SJSA1 (cell line): ENCODE data around the gene RPS27A. TPM values are rescaled to one million over a fixed set of nuclear protein-coding genes. Genes with fewer than 3 reads are reported as not detected.
A peak's percentile ranks its signal among the peaks of the same experiment; 100 is the strongest.
"Not testable (repeated sequence)": the region's sequence is repeated elsewhere in the genome, so short reads cannot be mapped to it uniquely, and the experiment has no call there.

Experiments used
- DNase-seq, 2 experiments: peaks; one replicate each; pipeline ENCODE4 v3.0.0-alpha.2; 2015 to 2020; ENCODE audit warnings: low spot score in 2 of 2, low read depth in 1 of 2
- H3K27ac ChIP-seq: fragments of 250-450 bp; sonication (Bioruptor Pico); 2 replicates; pipeline ENCODE4 v1.5.1; 2020; ENCODE audit warnings: mild to moderate bottlenecking, moderate library complexity
- H3K27me3 ChIP-seq: fragments of 250-450 bp; sonication (Bioruptor Pico); replicated peaks from 2 replicates; pipeline ENCODE4 v1.5.1; 2020; ENCODE audit warnings: mild to moderate bottlenecking, moderate library complexity
- H3K36me3 ChIP-seq: fragments of 250-450 bp; sonication (Bioruptor Pico); 2 replicates; pipeline ENCODE4 v1.5.1; 2020; ENCODE audit warnings: mild to moderate bottlenecking
- H3K4me1 ChIP-seq: fragments of 250-450 bp; sonication (Bioruptor Pico); replicated peaks from 2 replicates; pipeline ENCODE4 v1.6.1; 2021; ENCODE audit warnings: mild to moderate bottlenecking
- H3K4me3 ChIP-seq: fragments of 250-450 bp; sonication (Bioruptor Pico); 2 replicates; pipeline ENCODE4 v1.5.1; 2020; ENCODE audit warnings: mild to moderate bottlenecking
- H3K9me3 ChIP-seq: fragments of 250-450 bp; sonication (Bioruptor Pico); replicated peaks from 2 replicates; pipeline ENCODE4 v1.5.1; 2020; ENCODE audit warnings: mild to moderate bottlenecking
- total RNA-seq: library from RNA; depleted of rRNA; stranded (reverse); fragments of >200 nt; shearing (Covaris generic); gene quantifications from 2 replicates; pipeline ENCODE4 v1.2.3, GENCODE V29; 2014

The RPS27A gene
- total RNA-seq, 1 experiment from 2014 or later = 1,776 TPM

- not testable (repeated sequence) for DNase-seq, H3K4me3 ChIP-seq, H3K4me1 ChIP-seq
Measured at GRCh38 chr2:55259586-55259985, 27.1 kb downstream of the RPS27A start.

DNA sequence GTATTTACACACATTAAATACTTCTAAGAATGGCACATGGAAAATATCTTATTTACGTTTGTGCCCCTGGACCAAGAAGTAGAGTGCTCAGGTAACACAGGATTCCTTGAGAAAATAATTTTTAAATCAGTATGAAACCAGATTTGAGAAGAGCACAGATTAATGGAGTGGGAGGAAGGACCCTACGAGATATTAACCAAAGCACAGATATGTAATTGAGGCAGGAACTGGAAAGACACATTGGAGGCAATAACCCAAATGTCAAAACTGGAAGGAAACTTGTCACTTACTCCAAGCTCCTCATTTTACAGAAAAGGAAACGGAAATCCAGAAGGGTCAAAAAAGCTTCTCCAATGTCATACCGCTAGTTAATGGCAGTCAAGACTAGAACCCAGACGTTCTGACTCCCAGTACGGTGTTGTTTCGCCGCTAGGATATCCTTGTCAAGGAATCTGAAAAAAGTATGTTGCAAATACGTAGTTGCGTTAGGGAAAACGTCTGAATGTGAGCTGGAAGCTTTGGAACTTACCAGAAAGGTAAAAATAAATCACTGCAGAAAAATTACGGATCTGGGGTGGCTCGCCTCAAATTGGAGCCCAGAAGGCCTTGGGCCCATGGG lies 35.9 kb downstream of the RPS27A start:
- H3K36me3 ChIP-seq = peaks cover 22% of the 10 kb centered on the region
- peak overlapping the region; percentile 34 for H3K27ac ChIP-seq
- peaks cover 10% of the 10 kb centered on the region for H3K4me1 ChIP-seq
- DNase-seq = no peak
- H3K9me3 ChIP-seq = no peaks in the 10 kb centered on the region
- H3K4me3 ChIP-seq = peak overlapping the region; percentile 61
- no peaks in the 10 kb centered on the region for H3K27me3 ChIP-seq

More at GRCh38 chr2:55259586-55259985, 27.1 kb downstream of the RPS27A start:
- H3K27ac ChIP-seq, H3K9me3 ChIP-seq, H3K27me3 ChIP-seq: not testable (repeated sequence)
- peaks cover 69% of the 10 kb centered on the region for H3K36me3 ChIP-seq

DNA sequence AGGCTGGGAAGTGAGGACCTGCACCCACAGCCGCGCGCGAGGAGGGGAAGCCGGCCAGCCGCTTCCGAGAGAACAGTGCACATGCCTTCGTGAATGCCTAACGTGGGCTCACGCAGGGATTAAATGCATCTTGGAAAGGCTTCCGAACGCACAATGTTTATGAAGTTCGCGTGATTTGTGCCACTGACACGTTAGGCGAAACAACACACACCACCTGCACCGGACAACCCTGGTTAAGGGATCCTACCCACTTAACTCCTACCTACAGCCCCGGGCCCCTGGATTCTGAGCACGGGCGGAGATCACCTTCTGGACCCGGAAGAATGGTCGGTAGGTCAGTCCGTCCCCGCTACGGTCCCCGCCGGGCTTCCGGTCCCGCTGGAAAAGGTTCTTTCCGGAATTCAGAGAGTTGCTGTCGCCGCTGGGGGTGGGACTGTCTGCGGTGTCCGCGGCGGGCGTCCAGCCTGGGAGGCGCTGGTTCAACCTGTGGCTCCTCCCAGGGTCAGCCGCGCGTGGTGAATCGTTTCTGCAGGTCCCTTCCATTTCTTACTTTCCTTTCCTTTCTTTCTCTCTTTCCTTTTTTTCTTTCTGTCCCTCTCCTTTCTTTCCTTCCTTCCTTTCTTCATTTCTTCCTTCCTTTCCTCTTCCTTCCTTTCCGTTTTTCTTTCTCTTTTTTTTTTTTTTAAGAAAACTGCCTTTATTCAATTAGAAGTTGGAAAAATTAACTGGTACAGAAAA lies 36.6 kb downstream of the RPS27A start, which contains the start of gene MTIF2:
MTIF2 (minus strand) TSS at position 325 of the 738 bp plus-strand sequence. CDS start 5,373 bp downstream, outside the sequence.
- peak; percentile 91 to 97 for DNase-seq
- H3K27ac ChIP-seq = peak within 1 kb of the TSS; percentile 34
- H3K36me3 ChIP-seq = peaks cover 16% of the 10 kb centered on the region
- H3K27me3 ChIP-seq = no peaks in the 10 kb centered on the region
- H3K9me3 ChIP-seq = no peaks in the 10 kb centered on the region
- H3K4me3 ChIP-seq = peak within 1 kb of the TSS; percentile 61
- peaks cover 10% of the 10 kb centered on the region for H3K4me1 ChIP-seq

- no peaks in the 10 kb centered on the region for H3K27me3 ChIP-seq
- DNase-seq = no peak
- H3K4me3 ChIP-seq = peak overlapping the region; percentile 61
- H3K4me1 ChIP-seq = peaks cover 10% of the 10 kb centered on the region
- H3K27ac ChIP-seq = peak overlapping the region; percentile 34; the same call in 1 of the 2 replicates
- H3K9me3 ChIP-seq = no peaks in the 10 kb centered on the region
- H3K36me3 ChIP-seq = peaks cover 10% of the 10 kb centered on the region
Measured at GRCh38 chr2:55269645-55269990, 37.1 kb downstream of the RPS27A start.

- H3K4me3 ChIP-seq, H3K9me3 ChIP-seq, DNase-seq, H3K27me3 ChIP-seq, H3K27ac ChIP-seq, H3K36me3 ChIP-seq, H3K4me1 ChIP-seq: not testable (repeated sequence)
Measured at GRCh38 chr2:55274346-55274745, 41.9 kb downstream of the RPS27A start.

DNA sequence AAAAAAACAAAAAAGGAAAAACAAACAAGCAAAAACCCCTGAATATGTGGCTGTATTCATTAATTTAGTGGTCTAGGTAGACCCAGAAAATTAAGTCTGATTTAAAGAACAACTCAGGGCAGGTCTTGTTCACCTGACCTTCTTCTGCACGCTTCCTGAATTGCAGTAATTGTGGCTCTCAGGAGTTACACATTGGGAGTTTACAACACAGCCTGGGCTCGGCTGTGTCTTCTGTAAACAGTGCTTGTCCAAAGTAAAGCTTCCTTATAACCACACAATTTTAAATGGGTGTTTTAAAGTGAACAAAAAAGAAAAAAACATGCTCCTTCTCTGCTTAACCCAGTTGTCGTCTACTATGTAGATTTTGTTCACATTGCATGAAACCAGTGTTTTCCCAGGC lies 44.8 kb downstream of the RPS27A start:
- Histone ChIP-seq H3K9me3 (no peaks in the 10 kb centered on the region), H3K4me3 (no peak overlapping the region), H3K27me3 (no peaks in the 10 kb centered on the region), H3K27ac (no peak overlapping the region), H3K4me1 (peaks cover 4% of the 10 kb centered on the region; the same call in 1 of the 2 replicates), H3K36me3 (no peaks in the 10 kb centered on the region)
- DNase-seq = no peak

GRCh38 chr2:55279214-55279835 lies 46.8 kb downstream of the RPS27A start:
- not testable (repeated sequence) for H3K4me1 ChIP-seq, DNase-seq, H3K4me3 ChIP-seq, H3K36me3 ChIP-seq, H3K9me3 ChIP-seq, H3K27me3 ChIP-seq, H3K27ac ChIP-seq

DNA sequence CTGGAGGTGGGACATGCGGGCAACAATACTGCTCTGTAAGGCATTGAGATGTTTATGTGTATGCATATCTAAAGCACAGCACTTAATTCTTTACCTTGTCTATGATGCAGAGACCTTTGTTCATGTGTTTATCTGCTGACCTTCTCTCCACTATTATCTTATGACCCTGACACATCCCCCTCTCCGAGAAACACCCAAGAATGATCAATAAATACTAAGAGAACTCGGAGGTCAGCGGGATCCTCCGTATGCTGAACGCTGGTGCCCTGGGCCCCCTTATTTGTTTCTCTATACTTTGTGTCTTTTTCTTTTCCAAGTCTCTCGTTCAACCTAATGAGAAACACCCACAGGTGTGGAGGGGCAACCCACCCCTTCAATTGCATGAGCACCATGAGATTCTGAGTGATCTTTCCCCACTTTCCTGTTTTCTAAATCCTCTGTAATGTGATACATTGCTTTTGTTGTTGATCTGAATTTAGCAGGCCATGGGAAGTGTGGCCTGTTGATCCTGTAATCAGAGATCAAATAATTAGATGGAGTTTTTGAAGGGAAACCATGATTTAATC lies 47.5 kb downstream of the RPS27A start:
- not testable (repeated sequence) for DNase-seq, H3K27ac ChIP-seq, H3K4me1 ChIP-seq, H3K36me3 ChIP-seq, H3K4me3 ChIP-seq, H3K9me3 ChIP-seq, H3K27me3 ChIP-seq

GRCh38 chr2:55280851-55281546 lies 48.5 kb downstream of the RPS27A start:
- H3K9me3 ChIP-seq, H3K4me1 ChIP-seq, H3K4me3 ChIP-seq, DNase-seq, H3K27ac ChIP-seq, H3K27me3 ChIP-seq, H3K36me3 ChIP-seq: not testable (repeated sequence)

- peak; percentile 83 to 89 for DNase-seq
- Histone ChIP-seq H3K4me1 (peaks cover 8% of the 10 kb centered on the region), H3K36me3 (peaks cover 4% of the 10 kb centered on the region; the same call in 1 of the 2 replicates), H3K4me3 (peak overlapping the region; percentile 54), H3K27ac (peak overlapping the region; percentile 40), H3K27me3 (no peaks in the 10 kb centered on the region), H3K9me3 (no peaks in the 10 kb centered on the region)
Measured at GRCh38 chr2:55282110-55282917, 49.8 kb downstream of the RPS27A start.

GRCh38 chr2:55283083-55283482 lies 50.6 kb downstream of the RPS27A start:
- no peak for DNase-seq
- peaks cover 12% of the 10 kb centered on the region for H3K36me3 ChIP-seq
- H3K4me3 ChIP-seq = no peak overlapping the region
- H3K27me3 ChIP-seq = no peaks in the 10 kb centered on the region
- no peak overlapping the region for H3K27ac ChIP-seq
- H3K4me1 ChIP-seq = peaks cover 8% of the 10 kb centered on the region
- H3K9me3 ChIP-seq = no peaks in the 10 kb centered on the region
